Measurements from ENCODE around the gene FCHO1. TPM values are rescaled to one million over a fixed set of nuclear protein-coding genes. Genes with fewer than 3 reads are reported as not detected.

The FCHO1 gene
- polyA plus RNA-seq, 1 donor (not counting 4 experiments of a cell fraction or from before 2014, with no cell fraction given), result 0.14 TPM

GRCh38 chr19:17753976-17754375 is 2.7 kb downstream of the FCHO1 start:
- Histone ChIP-seq H3K9ac (ENCODE audit: control insufficient read depth, extremely low read depth, insufficient read depth, low read length) (no peak overlapping the region), H4K20me1 (ENCODE audit: control insufficient read depth, extremely low read depth, insufficient read depth, low read length) (no peaks in the 10 kb centered on the region), H3K9me3 (ENCODE audit: control insufficient read depth, low read depth, low read length) (no peaks in the 10 kb centered on the region), H3K79me2 (ENCODE audit: control insufficient read depth, insufficient read depth, low read length) (no peaks in the 10 kb centered on the region), H3K4me1 (ENCODE audit: control insufficient read depth, extremely low read depth, insufficient read depth, low read length) (peaks cover 12% of the 10 kb centered on the region), H3K27ac (ENCODE audit: control insufficient read depth, insufficient read depth, low read length) (no peak overlapping the region), H2AFZ (ENCODE audit: control insufficient read depth, low read length) (no peak overlapping the region), H3K4me3 (ENCODE audit: control insufficient read depth in 2 of 3, extremely low read depth in 1 of 3, insufficient read depth in 2 of 3, low read depth in 1 of 3, low read length in 3 of 3) (no peak overlapping the region), H3K9me1 (ENCODE audit: control insufficient read depth, extremely low read depth, insufficient read depth, low read length) (no peaks in the 10 kb centered on the region), H3K27me3 (ENCODE audit: control insufficient read depth, extremely low read depth, insufficient read depth, low read length) (peaks cover 15% of the 10 kb centered on the region), H3K36me3 (ENCODE audit: control insufficient read depth in 2 of 2, extremely low read depth in 1 of 2, insufficient read depth in 2 of 2, low read length in 2 of 2) (no peaks in the 10 kb centered on the region), H3K4me2 (ENCODE audit: control insufficient read depth, extremely low read depth, insufficient read depth, low read depth, low read length) (no peak overlapping the region)
- TF ChIP-seq CTCF (optimal IDR thresholded peaks at IDR 0.05 in 1 of 3, IDR thresholded peaks at IDR 0.05 in 1 of 3, conservative IDR thresholded peaks at IDR 0.05 in 1 of 3; ENCODE audit: extremely low read depth in 1 of 3, insufficient read depth in 2 of 3, low read length in 3 of 3) (no peak), EZH2 (IDR thresholded peaks at IDR 0.05; ENCODE audit: low read length) (no peak)
- FAIRE-seq (no peak), DNase-seq (ENCODE audit: low read depth, low spot score) (no peak)
- dilution Hi-C loops (cut with MboI; ENCODE audit: extremely low pct_ligation_motif_present, low sequenced_read_pairs), result no loop called here

GRCh38 chr19:17754634-17755442 is 3.6 kb downstream of the FCHO1 start:
- DNase-seq (ENCODE audit: low read depth, low spot score) (no peak), FAIRE-seq (no peak)
- no peak overlapping the region for H3K4me3 ChIP-seq (ENCODE audit: control insufficient read depth in 2 of 3, extremely low read depth in 1 of 3, insufficient read depth in 2 of 3, low read depth in 1 of 3, low read length in 3 of 3)
- no peak overlapping the region for H3K4me2 ChIP-seq (ENCODE audit: control insufficient read depth, extremely low read depth, insufficient read depth, low read depth, low read length)
- H4K20me1 ChIP-seq (ENCODE audit: control insufficient read depth, extremely low read depth, insufficient read depth, low read length), result no peaks in the 10 kb centered on the region
- peaks cover 12% of the 10 kb centered on the region for H3K4me1 ChIP-seq (ENCODE audit: control insufficient read depth, extremely low read depth, insufficient read depth, low read length)
- H3K9me1 ChIP-seq (ENCODE audit: control insufficient read depth, extremely low read depth, insufficient read depth, low read length), result no peaks in the 10 kb centered on the region
- no peak overlapping the region for H2AFZ ChIP-seq (ENCODE audit: control insufficient read depth, low read length)
- H3K27me3 ChIP-seq (ENCODE audit: control insufficient read depth, extremely low read depth, insufficient read depth, low read length), result peaks cover 12% of the 10 kb centered on the region
- H3K9ac ChIP-seq (ENCODE audit: control insufficient read depth, extremely low read depth, insufficient read depth, low read length), result no peak overlapping the region
- H3K36me3 ChIP-seq (ENCODE audit: control insufficient read depth in 2 of 2, extremely low read depth in 1 of 2, insufficient read depth in 2 of 2, low read length in 2 of 2), result no peaks in the 10 kb centered on the region
- no peak overlapping the region for H3K27ac ChIP-seq (ENCODE audit: control insufficient read depth, insufficient read depth, low read length)
- no peaks in the 10 kb centered on the region for H3K79me2 ChIP-seq (ENCODE audit: control insufficient read depth, insufficient read depth, low read length)
- no peak for TF ChIP-seq EZH2 (IDR thresholded peaks at IDR 0.05; ENCODE audit: low read length)
- TF ChIP-seq CTCF (optimal IDR thresholded peaks at IDR 0.05 in 1 of 3, IDR thresholded peaks at IDR 0.05 in 1 of 3, conservative IDR thresholded peaks at IDR 0.05 in 1 of 3; ENCODE audit: extremely low read depth in 1 of 3, insufficient read depth in 2 of 3, low read length in 3 of 3), result no peak
- no peaks in the 10 kb centered on the region for H3K9me3 ChIP-seq (ENCODE audit: control insufficient read depth, low read depth, low read length)
- dilution Hi-C loops (cut with MboI; ENCODE audit: extremely low pct_ligation_motif_present, low sequenced_read_pairs), result no loop called here

Data from keratinocyte (primary cell).